Suprapubic skin (tissue), 4 donors: ENCODE data around the gene CXCL14. TPM values are rescaled to one million over a fixed set of nuclear protein-coding genes. Genes with fewer than 3 reads are reported as not detected.
A peak's percentile ranks its signal among the peaks of the same experiment; 100 is the strongest.

Source experiments
- DNase-seq, 2 donors: peaks; one replicate each; pipeline ENCODE4 v3.0.0-alpha.2; 2019; ENCODE audit warnings: low spot score in 2 of 2
- H3K27ac ChIP-seq: fragments of 200-600 bp; sonication (generic); one replicate; pipeline ENCODE4 v1.5.1; 2019
- H3K27me3 ChIP-seq: fragments of 200-600 bp; sonication (generic); one replicate; pipeline ENCODE4 v1.5.1; 2019
- H3K36me3 ChIP-seq: fragments of 200-600 bp; sonication (generic); one replicate; pipeline ENCODE4 v1.5.1; 2019
- H3K4me1 ChIP-seq: fragments of 200-600 bp; sonication (generic); one replicate; pipeline ENCODE4 v1.5.1; 2019
- H3K4me3 ChIP-seq: fragments of 200-600 bp; sonication (generic); one replicate; pipeline ENCODE4 v1.5.1; 2019; ENCODE audit warnings: mild to moderate bottlenecking
- H3K9me3 ChIP-seq: fragments of 200-600 bp; sonication (generic); one replicate; pipeline ENCODE4 v1.5.1; 2019
- CTCF ChIP-seq, 2 donors: fragments of 200-600 bp in 1 of 2; fragments of 450-650 bp in 1 of 2; sonication (generic) in 1 of 2; IDR thresholded peaks; one replicate each; pipeline ENCODE4 v1.5.1; 2016 to 2019; ENCODE audit warnings: antibody characterized with exemption in 2 of 2, mild to moderate bottlenecking in 1 of 2, moderate library complexity in 1 of 2
- EP300 ChIP-seq: sonication (generic); formaldehyde crosslinking; IDR thresholded peaks from one replicate; pipeline ENCODE4 v1.6.1; 2017; ENCODE audit warnings: antibody characterized with exemption
- POLR2A ChIP-seq, 2 donors: fragments of 450-650 bp; IDR thresholded peaks; one replicate each; pipeline ENCODE4 v1.6.1; 2017; ENCODE audit warnings: antibody characterized with exemption in 2 of 2, mild to moderate bottlenecking in 2 of 2, moderate library complexity in 2 of 2
- POLR2AphosphoS5 ChIP-seq, 3 donors: sonication (generic); formaldehyde crosslinking; IDR thresholded peaks; one replicate each; pipeline ENCODE4 v1.6.1; 2017; ENCODE audit warnings: antibody characterized with exemption in 3 of 3
- WGBS: methylation state at CpG from one replicate; pipeline ENCODE4 v1.1.5; 2018; 5-methylcytosine and 5-hydroxymethylcytosine counted together
- total RNA-seq, 4 donors: library from RNA; depleted of rRNA; stranded (reverse); fragments of >200 nt; gene quantifications; one replicate each; pipeline ENCODE4 v1.1.0, GENCODE V29; 2016

The CXCL14 gene
- total RNA-seq, 4 donors from 2014 or later = 247 to 781 (median 334) TPM

- peaks cover 48% of the 10 kb centered on the region for H3K4me1 ChIP-seq
- no peak for TF ChIP-seq EP300
- TF ChIP-seq CTCF (IDR thresholded peaks at IDR 0.05) = no peak
- peak in 1 of 3 donors; percentile 44 for TF ChIP-seq POLR2AphosphoS5 (IDR thresholded peaks at IDR 0.05)
- TF ChIP-seq POLR2A (IDR thresholded peaks at IDR 0.05) = no peak
- no peaks in the 10 kb centered on the region for H3K27me3 ChIP-seq
- WGBS = 61% methylated on average over 6 of the region's 6 CpGs
- H3K36me3 ChIP-seq = no peaks in the 10 kb centered on the region
- H3K4me3 ChIP-seq = no peak overlapping the region
- no peak for DNase-seq
- H3K9me3 ChIP-seq = no peaks in the 10 kb centered on the region
- peak overlapping the region; percentile 31 for H3K27ac ChIP-seq
Observed at GRCh38 chr5:135565266-135565665, 13.5 kb downstream of the CXCL14 start.

GRCh38 chr5:135564331-135564730, 14.5 kb downstream of the CXCL14 start:
- DNase-seq = no peak
- Histone ChIP-seq H3K9me3 (no peaks in the 10 kb centered on the region), H3K4me1 (peaks cover 42% of the 10 kb centered on the region), H3K27me3 (peaks cover 7% of the 10 kb centered on the region), H3K4me3 (no peak overlapping the region), H3K27ac (no peak overlapping the region), H3K36me3 (no peaks in the 10 kb centered on the region)
- 87% methylated on average over 4 of the region's 5 CpGs for WGBS
- TF ChIP-seq EP300 = no peak
- TF ChIP-seq CTCF (IDR thresholded peaks at IDR 0.05) = no peak
- no peak for TF ChIP-seq POLR2A (IDR thresholded peaks at IDR 0.05)
- TF ChIP-seq POLR2AphosphoS5 (IDR thresholded peaks at IDR 0.05) = no peak

- Histone ChIP-seq H3K36me3 (no peaks in the 10 kb centered on the region), H3K4me3 (no peak overlapping the region), H3K4me1 (peaks cover 18% of the 10 kb centered on the region), H3K9me3 (no peaks in the 10 kb centered on the region), H3K27ac (no peak overlapping the region), H3K27me3 (peaks cover 22% of the 10 kb centered on the region)
- TF ChIP-seq POLR2A (IDR thresholded peaks at IDR 0.05) (no peak), EP300 (no peak), POLR2AphosphoS5 (IDR thresholded peaks at IDR 0.05) (no peak), CTCF (IDR thresholded peaks at IDR 0.05) (no peak)
- 87% methylated on average over 6 of the region's 6 CpGs for WGBS
- no peak for DNase-seq
Observed at GRCh38 chr5:135561266-135561665, 17.5 kb downstream of the CXCL14 start.

GRCh38 chr5:135560858-135561257, 17.9 kb downstream of the CXCL14 start:
- Histone ChIP-seq H3K27me3 (peaks cover 24% of the 10 kb centered on the region), H3K36me3 (no peaks in the 10 kb centered on the region), H3K4me1 (peaks cover 15% of the 10 kb centered on the region), H3K27ac (no peak overlapping the region), H3K4me3 (no peak overlapping the region), H3K9me3 (no peaks in the 10 kb centered on the region)
- WGBS = 10% methylated on average over 14 of the region's 14 CpGs
- peak; percentile 74 to 79 for TF ChIP-seq CTCF (IDR thresholded peaks at IDR 0.05)
- no peak for TF ChIP-seq EP300
- TF ChIP-seq POLR2AphosphoS5 (IDR thresholded peaks at IDR 0.05) = no peak
- DNase-seq = peak; percentile 80 to 91

GRCh38 chr5:135559354-135559753, 19.4 kb downstream of the CXCL14 start:
- Histone ChIP-seq H3K27me3 (peaks cover 24% of the 10 kb centered on the region), H3K9me3 (no peaks in the 10 kb centered on the region), H3K36me3 (no peaks in the 10 kb centered on the region), H3K4me1 (peaks cover 9% of the 10 kb centered on the region), H3K4me3 (no peak overlapping the region), H3K27ac (no peak overlapping the region)
- no peak for DNase-seq
- 90% methylated on average over 6 of the region's 6 CpGs for WGBS
- TF ChIP-seq CTCF (IDR thresholded peaks at IDR 0.05) = no peak
- no peak for TF ChIP-seq POLR2AphosphoS5 (IDR thresholded peaks at IDR 0.05)
- no peak for TF ChIP-seq EP300
- no peak for TF ChIP-seq POLR2A (IDR thresholded peaks at IDR 0.05)
